Measurements from ENCODE around the gene DIP2C. TPM values are rescaled to one million over a fixed set of nuclear protein-coding genes. Genes with fewer than 3 reads are reported as not detected.

DIP2C gene
- total RNA-seq, 2 donors from 2014 or later = 21.1 to 23.8 TPM

DNA sequence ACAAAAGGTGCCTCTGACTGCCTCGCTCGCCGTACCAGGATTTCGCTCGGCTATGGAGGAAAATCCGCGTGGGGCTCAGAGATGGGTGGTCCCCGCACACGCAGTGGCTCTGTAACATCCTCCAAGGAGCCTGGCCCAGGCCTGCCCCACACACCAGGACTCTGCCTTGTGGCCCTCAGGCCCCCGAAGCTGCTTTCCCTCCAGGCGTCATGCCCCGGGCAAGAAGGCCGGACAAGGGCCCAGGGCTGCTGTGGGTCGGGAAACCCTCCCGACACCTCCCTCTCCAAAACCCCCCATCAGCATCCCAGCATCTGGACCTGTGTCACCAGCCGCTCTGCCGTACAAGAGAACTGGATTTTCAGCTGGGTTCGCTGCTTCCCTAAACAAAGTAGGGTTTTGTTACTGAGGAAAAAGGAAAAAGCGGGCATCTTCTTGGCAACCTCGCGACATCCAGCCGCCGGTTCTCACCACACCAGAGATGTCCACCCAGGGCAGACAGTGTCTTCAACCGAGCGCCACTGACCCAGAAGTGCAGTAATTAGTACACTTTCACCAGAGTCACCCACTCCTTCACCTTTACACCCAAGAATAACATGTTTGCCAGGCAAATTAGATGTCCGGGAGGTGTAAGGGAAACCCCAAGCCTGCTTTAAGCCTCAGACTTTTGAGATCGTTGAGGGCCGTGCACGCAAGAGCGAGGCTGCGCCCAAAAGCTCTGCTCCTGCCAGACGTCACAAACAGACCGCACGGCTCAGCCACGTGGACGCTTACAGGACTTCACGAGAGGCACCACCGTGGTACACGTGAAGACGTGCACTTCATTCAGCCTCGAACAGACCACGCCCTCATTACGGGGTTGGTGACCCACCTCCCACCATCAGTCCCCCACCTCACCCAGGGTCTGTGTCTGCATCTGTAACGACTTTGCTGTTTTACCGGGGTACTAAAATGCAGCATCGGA lies 62.2 kb downstream of the DIP2C start:
- no peak for DNase-seq (ENCODE audit: low spot score)
- H3K4me1 ChIP-seq = peaks cover 0 to 41% of the 10 kb centered on the region in 2 donors
- TF ChIP-seq, protein P1, sequence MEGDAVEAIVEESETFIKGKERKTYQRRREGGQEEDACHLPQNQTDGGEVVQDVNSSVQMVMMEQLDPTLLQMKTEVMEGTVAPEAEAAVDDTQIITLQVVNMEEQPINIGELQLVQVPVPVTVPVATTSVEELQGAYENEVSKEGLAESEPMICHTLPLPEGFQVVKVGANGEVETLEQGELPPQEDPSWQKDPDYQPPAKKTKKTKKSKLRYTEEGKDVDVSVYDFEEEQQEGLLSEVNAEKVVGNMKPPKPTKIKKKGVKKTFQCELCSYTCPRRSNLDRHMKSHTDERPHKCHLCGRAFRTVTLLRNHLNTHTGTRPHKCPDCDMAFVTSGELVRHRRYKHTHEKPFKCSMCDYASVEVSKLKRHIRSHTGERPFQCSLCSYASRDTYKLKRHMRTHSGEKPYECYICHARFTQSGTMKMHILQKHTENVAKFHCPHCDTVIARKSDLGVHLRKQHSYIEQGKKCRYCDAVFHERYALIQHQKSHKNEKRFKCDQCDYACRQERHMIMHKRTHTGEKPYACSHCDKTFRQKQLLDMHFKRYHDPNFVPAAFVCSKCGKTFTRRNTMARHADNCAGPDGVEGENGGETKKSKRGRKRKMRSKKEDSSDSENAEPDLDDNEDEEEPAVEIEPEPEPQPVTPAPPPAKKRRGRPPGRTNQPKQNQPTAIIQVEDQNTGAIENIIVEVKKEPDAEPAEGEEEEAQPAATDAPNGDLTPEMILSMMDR (IDR thresholded peaks at IDR 0.05) = no peak

DNA sequence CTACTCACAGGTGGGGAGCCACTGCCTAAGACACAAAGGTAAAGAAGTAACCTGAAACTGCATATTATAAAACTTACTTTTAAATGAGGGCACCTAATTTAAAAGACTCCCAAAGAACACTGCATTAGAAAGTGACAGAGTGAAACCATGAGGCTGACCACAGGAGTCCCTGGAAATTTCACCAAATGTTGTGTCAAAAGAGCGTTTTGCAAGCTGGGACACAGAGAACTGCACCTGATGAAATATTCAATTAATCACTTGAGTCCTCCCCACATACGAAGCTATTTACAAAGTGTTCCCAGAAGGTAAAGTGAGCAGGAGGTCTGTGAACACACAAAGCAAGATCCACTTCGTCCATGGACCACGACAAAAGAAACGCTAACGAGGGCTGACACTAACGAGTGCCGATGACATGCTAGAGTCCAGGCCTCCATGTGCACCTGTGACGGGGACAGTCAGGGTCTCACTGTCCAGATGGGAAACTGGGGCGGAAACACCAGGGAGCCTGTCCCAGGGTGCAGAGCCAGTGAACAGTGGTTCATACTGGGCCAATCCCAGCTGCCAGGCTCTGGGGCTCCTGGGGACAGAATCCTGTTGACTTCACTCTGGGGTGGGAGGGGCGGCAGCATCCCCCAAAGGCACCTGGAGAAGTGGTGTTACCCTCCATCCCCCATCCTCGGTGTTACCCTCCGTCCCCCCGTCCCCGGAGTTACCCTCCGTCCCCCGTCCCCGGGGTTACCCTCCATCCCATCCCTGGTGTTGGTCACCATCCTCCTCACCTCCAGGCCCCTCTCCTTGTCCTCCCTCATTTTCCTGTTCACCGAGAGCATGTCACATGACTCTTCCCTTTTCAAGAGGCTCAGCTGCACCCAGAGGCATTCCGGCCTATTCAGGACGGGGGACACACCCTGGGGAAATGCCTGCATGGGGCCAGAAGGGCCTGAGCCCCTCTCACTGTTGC lies 63.4 kb downstream of the DIP2C start:
- H3K4me3 ChIP-seq = peak overlapping the region in 1 of 2 donors; percentile 27
- DNase-seq (ENCODE audit: low spot score) = no peak
- H3K4me1 ChIP-seq = peaks cover 0 to 42% of the 10 kb centered on the region in 2 donors
- TF ChIP-seq, protein P1 (IDR thresholded peaks at IDR 0.05) = no peak
- H3K27me3 ChIP-seq = no peaks in the 10 kb centered on the region
- no peaks in the 10 kb centered on the region for H3K9me3 ChIP-seq
- no peaks in the 10 kb centered on the region for H3K36me3 ChIP-seq
- peak overlapping the region; percentile 88 to 92 for H3K27ac ChIP-seq

More for the DNA sequence above, 62.2 kb downstream of the DIP2C start:
- Histone ChIP-seq H3K27ac (peak overlapping the region in 1 of 2 donors; percentile 88), H3K27me3 (no peaks in the 10 kb centered on the region), H3K9me3 (no peaks in the 10 kb centered on the region), H3K4me3 (no peak overlapping the region), H3K36me3 (no peaks in the 10 kb centered on the region)

DNA sequence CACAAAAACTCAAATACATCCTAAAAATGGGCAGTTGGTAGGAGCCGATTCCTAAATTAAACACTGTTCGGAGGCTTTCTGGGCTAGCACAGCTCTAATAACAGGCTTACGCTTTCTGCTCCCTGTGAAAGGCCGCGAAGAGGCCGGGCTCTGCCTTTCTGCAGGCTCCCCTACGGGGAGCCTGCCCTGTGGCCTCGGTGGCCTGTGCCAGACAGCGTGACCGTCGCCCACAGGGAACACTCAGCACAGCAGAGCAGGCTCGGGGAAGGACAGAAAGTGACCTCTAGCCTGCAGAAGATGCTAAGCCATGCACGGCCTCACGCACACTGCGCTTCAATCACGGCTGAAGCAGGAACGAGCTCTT lies 64.2 kb downstream of the DIP2C start:
- H3K4me3 ChIP-seq = peak overlapping the region in 1 of 2 donors; percentile 27
- H3K27ac ChIP-seq = peak overlapping the region; percentile 88 to 92
- DNase-seq (ENCODE audit: low spot score) = peak; percentile 69
- no peaks in the 10 kb centered on the region for H3K36me3 ChIP-seq
- no peaks in the 10 kb centered on the region for H3K9me3 ChIP-seq
- TF ChIP-seq, protein P1 (IDR thresholded peaks at IDR 0.05) = no peak
- no peaks in the 10 kb centered on the region for H3K27me3 ChIP-seq
- H3K4me1 ChIP-seq = peaks cover 0 to 45% of the 10 kb centered on the region in 2 donors

DNA sequence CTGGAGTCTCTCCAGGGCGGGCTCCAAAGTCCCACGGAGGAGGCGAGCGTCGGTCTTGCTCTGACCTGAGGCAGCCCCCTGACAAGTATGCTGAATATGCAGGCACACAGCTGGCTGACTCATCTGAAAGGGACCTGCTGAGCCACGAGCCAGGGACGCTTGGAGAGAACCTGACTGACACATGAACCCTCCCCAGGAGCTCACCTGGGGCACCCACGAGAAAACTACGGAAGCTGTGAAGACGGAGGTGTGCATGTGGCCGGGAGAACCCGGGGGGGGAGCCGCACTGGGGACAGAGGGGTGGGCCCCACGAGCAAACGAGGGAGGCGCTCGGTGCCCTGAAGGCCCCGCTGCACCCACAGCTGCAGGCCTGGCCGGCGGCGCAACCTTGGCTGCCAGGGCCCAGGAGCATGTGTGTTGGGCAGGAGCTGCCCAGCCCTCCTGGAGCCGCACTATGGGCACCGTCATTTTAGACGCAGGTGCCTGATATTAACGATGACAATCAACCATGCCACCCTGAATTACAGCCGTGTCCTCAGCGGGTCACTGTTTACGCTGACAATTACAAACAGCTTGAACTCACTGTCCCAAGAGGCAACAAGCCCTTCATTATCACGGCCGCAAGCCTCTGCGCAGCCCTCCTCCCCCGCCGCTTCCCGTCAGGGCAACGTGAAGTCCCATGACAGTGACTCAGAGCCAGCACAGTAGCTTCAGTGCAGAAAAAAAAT lies 64.7 kb downstream of the DIP2C start:
- Histone ChIP-seq H3K9me3 (no peaks in the 10 kb centered on the region), H3K4me3 (peak overlapping the region in 1 of 2 donors; percentile 27), H3K4me1 (peaks cover 0 to 50% of the 10 kb centered on the region in 2 donors), H3K36me3 (no peaks in the 10 kb centered on the region), H3K27me3 (no peaks in the 10 kb centered on the region), H3K27ac (peak overlapping the region; percentile 88 to 92)
- DNase-seq (ENCODE audit: low spot score) = peak; percentile 86
- TF ChIP-seq, protein P1 (IDR thresholded peaks at IDR 0.05) = no peak

DNA sequence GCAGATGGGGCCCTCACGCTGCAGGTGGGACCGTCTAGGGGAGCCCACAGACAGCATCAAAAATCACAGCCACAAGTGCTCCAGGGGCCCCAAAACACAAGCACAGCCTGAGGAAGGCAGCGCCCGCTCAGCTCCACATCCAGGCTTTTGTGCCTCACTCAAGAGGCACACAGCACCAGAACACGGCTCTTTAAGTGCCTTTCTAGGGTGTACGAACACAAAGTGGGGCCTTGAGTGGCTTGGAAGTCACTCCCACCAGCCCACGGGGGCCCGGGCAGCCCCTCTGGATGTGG lies 65.2 kb downstream of the DIP2C start:
- H3K36me3 ChIP-seq = no peaks in the 10 kb centered on the region
- TF ChIP-seq, protein P1 (IDR thresholded peaks at IDR 0.05) = no peak
- no peak overlapping the region for H3K4me3 ChIP-seq
- H3K27ac ChIP-seq = peak overlapping the region; percentile 88 to 92
- H3K27me3 ChIP-seq = no peaks in the 10 kb centered on the region
- peaks cover 0 to 56% of the 10 kb centered on the region in 2 donors for H3K4me1 ChIP-seq
- DNase-seq (ENCODE audit: low spot score) = no peak
- no peaks in the 10 kb centered on the region for H3K9me3 ChIP-seq
